AG08395 (cell line): Measurements from ENCODE around the gene OBI1.
A peak's percentile ranks its signal among the peaks of the same experiment; 100 is the strongest.

Experiments used
- DNase-seq: peaks from one replicate; pipeline ENCODE4 v3.0.0; 2012; ENCODE audit warnings: mixed read lengths, low spot score

The OBI1 gene

GRCh38 chr13:78658630-78659449 lies at the start of gene OBI1:
TSS of gene OBI1 (minus strand) at chr13:78659155. CDS start at chr13:78659120, 35 bp downstream.
- peak; percentile 95 for DNase-seq

DNA sequence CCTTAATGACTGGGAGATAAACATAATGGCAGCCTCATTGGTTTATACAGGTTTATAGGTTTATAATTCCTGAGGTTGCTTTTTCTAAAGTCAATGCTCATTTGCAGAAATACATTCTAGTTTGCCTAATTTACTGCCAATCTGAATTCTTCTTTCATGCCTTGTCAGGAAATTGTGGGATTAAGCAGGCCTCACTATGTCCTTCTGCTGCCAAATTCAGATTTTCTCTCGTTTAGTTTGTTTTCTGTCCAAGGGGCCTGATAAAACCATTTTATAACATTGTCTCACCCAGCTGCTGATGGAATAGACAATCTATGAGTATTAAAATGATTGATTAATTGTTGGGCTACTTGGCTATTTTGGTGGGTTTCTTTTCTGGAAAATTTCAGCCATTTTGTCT lies 42.4 kb upstream of the OBI1 start:
- DNase-seq: no peak

- DNase-seq: no peak
Measured at GRCh38 chr13:78700121-78700910, 41.4 kb upstream of the OBI1 start.

DNA sequence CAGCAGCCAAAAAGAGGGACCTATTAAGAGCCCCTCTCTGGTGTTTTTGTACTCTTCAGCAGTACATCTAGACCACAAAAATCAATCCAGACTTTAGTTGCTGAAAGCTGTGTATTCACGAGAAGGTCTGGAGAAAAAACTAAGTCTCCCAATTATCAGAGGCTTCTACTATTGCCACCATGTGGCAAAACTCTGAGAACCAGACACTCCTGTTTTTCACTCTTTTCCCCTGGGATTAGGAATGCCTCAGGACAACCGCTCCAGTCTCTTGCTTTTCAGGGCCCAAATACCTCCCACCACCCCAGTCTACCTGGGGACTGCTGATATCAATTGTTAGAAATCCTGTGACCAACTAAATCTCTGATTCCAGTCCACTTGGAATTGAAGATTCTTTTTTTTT lies 30.1 kb upstream of the OBI1 start:
- DNase-seq: no peak

GRCh38 chr13:78686461-78686860 lies 27.5 kb upstream of the OBI1 start:
- no peak for DNase-seq

GRCh38 chr13:78680576-78681350 lies 21.8 kb upstream of the OBI1 start:
- no peak for DNase-seq

GRCh38 chr13:78680115-78680561 lies 21.2 kb upstream of the OBI1 start:
- no peak for DNase-seq

- no peak for DNase-seq
Measured at GRCh38 chr13:78679329-78679728, 20.4 kb upstream of the OBI1 start.

DNA sequence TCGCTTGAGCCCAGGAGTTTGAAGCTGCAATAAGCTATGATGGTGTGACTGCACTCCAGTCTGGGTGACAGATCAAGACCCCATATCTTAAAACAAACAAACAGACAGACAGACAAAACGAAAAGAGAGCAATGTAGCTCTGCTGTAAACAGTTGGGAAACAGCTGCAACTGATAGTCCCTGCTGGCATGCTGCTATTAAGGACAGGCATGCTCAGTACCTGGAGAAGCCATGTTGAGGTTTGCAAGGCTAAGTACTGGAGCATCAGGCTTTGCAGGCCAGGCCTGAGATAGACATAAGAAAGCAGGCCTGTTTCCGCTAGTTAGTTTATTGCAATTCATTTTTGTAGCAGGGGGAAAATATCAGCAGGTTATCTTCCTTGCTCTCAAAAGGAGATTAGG lies 16.2 kb upstream of the OBI1 start:
- DNase-seq: no peak

DNA sequence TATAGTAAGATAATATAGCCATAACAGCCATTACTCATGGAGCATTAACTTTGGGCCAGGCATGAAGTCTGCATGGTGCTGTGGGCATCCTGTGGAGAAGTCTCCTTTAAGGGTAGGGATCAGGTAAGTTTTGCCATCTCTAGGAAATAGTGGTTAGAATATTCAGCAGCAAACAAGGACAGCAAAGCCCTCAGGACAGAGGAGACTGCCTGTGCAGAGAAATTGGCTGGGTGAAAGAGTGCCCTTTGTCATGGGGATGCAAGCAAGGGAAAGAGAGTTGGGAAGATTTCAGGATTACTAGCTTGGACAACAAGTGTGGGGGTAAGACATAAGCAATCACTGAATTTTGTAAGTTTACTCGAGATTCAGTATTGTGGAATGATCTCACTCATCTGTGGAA lies 15.7 kb upstream of the OBI1 start:
- no peak for DNase-seq

DNA sequence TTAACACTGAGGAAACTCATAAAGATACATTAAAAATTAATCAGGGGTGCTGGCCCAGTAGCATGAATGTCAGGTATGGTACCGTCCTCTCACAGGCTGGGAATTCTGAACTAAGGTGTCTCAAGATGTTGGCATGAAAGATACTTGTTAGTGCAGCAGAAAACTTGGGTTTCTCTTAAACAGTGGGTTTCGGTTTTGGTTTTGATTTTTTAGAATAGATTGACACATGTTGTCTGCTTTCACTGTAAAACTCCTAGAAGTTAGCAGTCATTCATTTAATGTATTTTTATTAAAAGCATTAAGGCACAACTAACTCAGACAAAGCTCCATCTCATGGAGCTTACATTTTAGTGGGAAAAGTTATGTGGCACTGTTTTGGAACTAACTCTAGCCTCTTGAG lies 3.5 kb upstream of the OBI1 start:
- no peak for DNase-seq

GRCh38 chr13:78660495-78660857 lies 1.5 kb upstream of the OBI1 start:
- no peak for DNase-seq

GRCh38 chr13:78659732-78660494 lies 958 bp upstream of the OBI1 start:
- DNase-seq: no peak

DNA sequence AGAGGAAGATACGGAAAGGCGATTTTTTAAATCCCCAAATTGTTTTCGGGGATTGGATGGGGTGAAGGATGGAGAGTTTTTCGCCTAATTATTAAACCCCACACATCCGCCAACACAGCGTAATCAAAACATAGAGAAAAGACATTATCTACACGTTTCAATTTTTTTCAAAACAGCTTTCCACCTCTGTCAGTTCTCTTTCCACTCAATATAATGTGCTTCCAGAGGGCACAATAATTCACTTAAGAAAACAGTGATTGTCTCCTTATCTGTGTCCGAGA lies 435 bp upstream of the OBI1 start:
- DNase-seq: peak; percentile 6

DNA sequence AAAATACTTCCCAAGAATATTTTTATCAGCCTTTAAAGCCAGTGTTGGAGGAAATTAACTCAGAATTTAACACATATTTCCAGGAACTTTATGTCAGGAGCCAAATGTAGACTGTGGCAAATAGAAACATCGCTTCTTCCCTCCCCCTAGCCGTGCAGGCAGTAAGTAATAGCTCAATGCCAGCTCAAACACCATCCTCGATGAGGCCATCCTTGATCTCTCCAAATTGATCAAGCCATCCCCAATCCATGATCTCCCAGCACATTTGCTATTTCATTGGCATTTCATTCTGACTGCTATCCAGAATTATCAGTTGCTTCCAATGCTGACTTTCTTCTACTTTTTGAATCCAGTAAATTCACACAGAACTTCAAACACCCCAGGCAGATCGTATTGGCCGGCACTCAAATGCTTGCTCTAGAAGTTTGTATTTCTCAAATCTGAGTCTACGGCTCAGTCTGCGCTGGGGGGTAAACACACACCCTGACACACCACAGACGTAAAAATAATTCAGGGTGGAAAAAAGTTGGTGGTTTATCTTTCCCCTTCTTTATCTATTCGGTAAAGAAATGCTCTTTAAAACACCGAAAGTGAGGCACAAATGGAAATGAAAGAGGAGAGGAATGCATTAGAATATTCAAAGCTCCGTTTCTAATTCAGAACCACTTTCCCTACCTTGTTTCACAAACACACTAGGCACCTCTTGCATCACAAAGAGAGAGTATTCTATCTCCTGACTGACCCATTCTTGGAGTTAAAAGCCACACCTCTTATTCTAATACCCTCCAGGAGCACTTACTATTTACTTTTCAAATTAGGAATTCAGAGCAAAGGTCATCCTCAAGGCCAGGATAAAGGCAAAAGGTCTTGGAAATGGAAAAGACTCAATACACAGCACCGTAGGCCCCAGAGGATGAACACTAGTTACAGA lies 991 bp downstream of the OBI1 start:
- DNase-seq: peak; percentile 13

- no peak for DNase-seq
Measured at GRCh38 chr13:78655906-78656305, 3.0 kb downstream of the OBI1 start.

- DNase-seq: no peak
Measured at GRCh38 chr13:78655007-78655406, 3.9 kb downstream of the OBI1 start.

- no peak for DNase-seq
Measured at GRCh38 chr13:78652651-78653050, 6.3 kb downstream of the OBI1 start.

DNA sequence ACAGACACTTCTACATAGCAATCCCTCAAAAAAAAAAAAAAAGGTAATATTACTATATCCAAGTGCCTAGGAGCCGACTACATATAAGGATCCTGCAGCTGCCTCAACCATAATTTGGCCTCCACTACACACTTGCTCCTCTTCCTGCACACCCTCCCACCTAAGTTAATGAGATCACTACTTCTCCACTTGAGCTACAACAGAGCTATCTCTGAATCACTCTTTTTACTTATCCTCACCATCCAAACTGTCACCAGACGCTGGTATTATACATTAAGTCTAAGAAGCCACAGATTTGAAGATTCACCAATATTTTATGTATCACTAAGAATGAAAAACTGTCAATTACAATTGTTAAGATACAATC lies 8.3 kb downstream of the OBI1 start:
- no peak for DNase-seq

DNA sequence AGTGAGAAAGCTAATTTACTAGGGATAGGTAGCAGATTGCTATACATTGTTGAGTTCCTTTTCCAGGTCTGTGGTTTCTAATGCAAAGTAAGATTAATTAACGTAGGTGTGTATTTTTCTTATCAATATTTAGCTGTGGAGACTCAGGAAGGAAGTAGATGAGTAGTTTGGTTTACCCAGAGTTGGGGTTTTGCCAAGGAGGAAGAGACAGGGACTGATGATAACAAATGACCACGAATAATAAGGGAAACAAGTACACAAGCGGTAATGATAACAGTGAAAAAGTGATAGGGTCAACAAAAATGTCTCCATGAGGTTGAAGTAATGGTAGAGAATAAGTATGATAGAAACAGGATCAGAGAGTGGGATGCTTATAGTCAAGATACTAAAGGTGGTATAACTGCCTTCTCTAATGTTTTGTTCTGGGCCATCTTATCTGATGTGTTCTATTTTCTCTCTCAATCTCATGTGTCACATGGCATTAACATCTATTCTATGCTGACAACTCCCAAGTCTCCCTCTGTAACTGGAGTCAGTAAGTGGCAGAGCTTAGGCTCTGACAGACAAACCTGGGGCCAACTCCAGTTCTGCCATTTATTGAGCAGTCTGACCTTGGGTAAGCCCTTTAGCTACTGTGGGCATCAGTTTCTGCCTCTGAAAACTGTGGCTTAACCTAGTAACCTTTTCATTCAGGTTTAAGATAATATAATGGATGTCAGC lies 8.8 kb downstream of the OBI1 start:
- DNase-seq: no peak
